HepG2 (cell line): ENCODE measurements around the gene IGFN1. TPM values are rescaled to one million over a fixed set of nuclear protein-coding genes. Genes with fewer than 3 reads are reported as not detected.

Experiments used
- CBX5 ChIP-seq: sonication (generic); formaldehyde crosslinking; IDR thresholded peaks from 2 replicates; pipeline ENCODE4 v1.4.0; 2020; ENCODE audit warnings: missing genetic modification reagents, borderline replicate concordance
- EED ChIP-seq: sonication (generic); formaldehyde crosslinking; IDR thresholded peaks from 2 replicates; pipeline ENCODE4 v1.5.0; 2020; ENCODE audit warnings: mild to moderate bottlenecking, missing genetic modification reagents
- FOXA1 ChIP-seq, 2 experiments: fragments of 450-650 bp in 1 of 2; sonication (generic) in 1 of 2; formaldehyde crosslinking in 1 of 2; IDR thresholded peaks; 2 replicates each; pipeline versions ENCODE4 v1.4.0 to v1.6.1; 2016 to 2020; ENCODE audit warnings: missing genetic modification reagents in 1 of 2
- MED1 ChIP-seq: sonication (generic); formaldehyde crosslinking; IDR thresholded peaks from 2 replicates; pipeline ENCODE4 v1.4.0; 2020; ENCODE audit warnings: missing genetic modification reagents
- NFIC ChIP-seq: IDR thresholded peaks from 2 replicates; pipeline ENCODE4 v1.6.1; 2012; ENCODE audit warnings: mild to moderate bottlenecking, low read length, inconsistent platforms
- NR2F2 ChIP-seq: IDR thresholded peaks from 2 replicates; pipeline ENCODE4 v1.6.1; 2012; ENCODE audit warnings: low read depth, inconsistent platforms, borderline replicate concordance
- ONECUT2 ChIP-seq: sonication (generic); formaldehyde crosslinking; IDR thresholded peaks from 2 replicates; pipeline ENCODE4 v1.4.0; 2020; ENCODE audit warnings: missing genetic modification reagents
- RAD51 ChIP-seq: fragments of 450-650 bp; IDR thresholded peaks from 2 replicates; pipeline ENCODE4 v1.6.1; 2016; ENCODE audit warnings: borderline replicate concordance
- RELA ChIP-seq: sonication (generic); formaldehyde crosslinking; IDR thresholded peaks from 2 replicates; pipeline ENCODE4 v1.4.0; 2020; ENCODE audit warnings: missing genetic modification reagents
- SMAD1 ChIP-seq: sonication (generic); formaldehyde crosslinking; IDR thresholded peaks from 2 replicates; pipeline ENCODE4 v1.4.0; 2020; ENCODE audit warnings: missing genetic modification reagents, low read depth, mild to moderate bottlenecking, borderline replicate concordance
- SRSF4 ChIP-seq: fragments of 200-400 bp; formaldehyde crosslinking; IDR thresholded peaks from one replicate; pipeline ENCODE4 v1.6.1; 2018; ENCODE audit warnings: mild to moderate bottlenecking, low read depth, low read length, moderate library complexity; ENCODE audit not compliant: poor library complexity, severe bottlenecking
- THAP8 ChIP-seq: sonication (generic); formaldehyde crosslinking; IDR thresholded peaks from 2 replicates; pipeline ENCODE4 v1.5.1; 2020; ENCODE audit warnings: missing genetic modification reagents, mild to moderate bottlenecking, borderline replicate concordance
- ZBTB10 ChIP-seq: sonication (generic); formaldehyde crosslinking; IDR thresholded peaks from 2 replicates; pipeline ENCODE4 v1.4.0; 2020; ENCODE audit warnings: missing genetic modification reagents, borderline replicate concordance
- ZBTB8A ChIP-seq: sonication (generic); formaldehyde crosslinking; IDR thresholded peaks from 2 replicates; pipeline ENCODE4 v1.4.0; 2020; ENCODE audit warnings: mild to moderate bottlenecking, low read depth, missing genetic modification reagents, borderline replicate concordance
- ZFP90 ChIP-seq: sonication (generic); formaldehyde crosslinking; IDR thresholded peaks from 2 replicates; pipeline ENCODE4 v1.8.0; 2022; ENCODE audit warnings: missing genetic modification reagents, mild to moderate bottlenecking, inconsistent platforms, borderline replicate concordance
- ZNF230 ChIP-seq: sonication (generic); formaldehyde crosslinking; IDR thresholded peaks from 2 replicates; pipeline ENCODE4 v1.4.0; 2020; ENCODE audit warnings: mild to moderate bottlenecking, missing genetic modification reagents
- ZNF30 ChIP-seq: sonication (generic); formaldehyde crosslinking; IDR thresholded peaks from 2 replicates; pipeline ENCODE4 v1.5.0; 2020; ENCODE audit warnings: mild to moderate bottlenecking, missing genetic modification reagents
- ZNF343 ChIP-seq: sonication (generic); formaldehyde crosslinking; IDR thresholded peaks from 2 replicates; pipeline ENCODE4 v1.4.0; 2020; ENCODE audit warnings: mild to moderate bottlenecking, missing genetic modification reagents
- ZNF512 ChIP-seq: sonication (generic); formaldehyde crosslinking; IDR thresholded peaks from 2 replicates; pipeline ENCODE4 v1.4.0; 2020; ENCODE audit warnings: mild to moderate bottlenecking, missing genetic modification reagents
- ZNF530 ChIP-seq: sonication (generic); formaldehyde crosslinking; IDR thresholded peaks from 2 replicates; pipeline ENCODE4 v1.5.0; 2020; ENCODE audit warnings: low read depth, mild to moderate bottlenecking, missing genetic modification reagents
- ZNF660 ChIP-seq: sonication (generic); formaldehyde crosslinking; IDR thresholded peaks from 2 replicates; pipeline ENCODE4 v1.5.1; 2020; ENCODE audit warnings: mild to moderate bottlenecking, low read depth, missing genetic modification reagents, borderline replicate concordance
- ZNF749 ChIP-seq: sonication (generic); formaldehyde crosslinking; IDR thresholded peaks from 2 replicates; pipeline ENCODE4 v1.8.0; 2022; ENCODE audit warnings: mild to moderate bottlenecking, missing genetic modification reagents, moderate library complexity, borderline replicate concordance
- ZSCAN9 ChIP-seq: IDR thresholded peaks from 2 replicates; pipeline ENCODE4 v1.6.1; 2016; ENCODE audit warnings: borderline replicate concordance
- polyA plus RNA-seq, 8 experiments: library from polyadenylated mRNA; depleted of rRNA in 3 of 8; stranded (reverse) in 7 of 8; unstranded in 1 of 8; fragments of >200 nt; fragmentation: Illumina TruSeq in 4 of 8; extraction: Trizol in 4 of 8; gene quantifications; 2 replicates each; pipeline versions ENCODE4 v1.2.1 to v1.2.3, GENCODE V29; 2011 to 2016; ENCODE audit warnings: low read depth in 4 of 8, missing spikeins in 1 of 8, mixed read lengths in 1 of 8; ENCODE audit not compliant: insufficient read depth in 1 of 8
- total RNA-seq, 5 experiments: library from RNA; depleted of rRNA; stranded (reverse); fragments of >200 nt; fragmentation: Illumina TruSeq; extraction: Trizol; gene quantifications; 2 replicates each; pipeline ENCODE4 v1.2.3, GENCODE V29; 2016; ENCODE audit warnings: low read depth in 1 of 5
- TF ChIP-seq, protein P1 (sequence below): sonication (generic); formaldehyde crosslinking; conservative IDR thresholded peaks from 2 replicates; pipeline ENCODE4 v1.5.0; 2020; ENCODE audit warnings: missing genetic modification reagents

Gene IGFN1
- total and polyA plus RNA-seq, 2 of the 13 experiments (the other 11 are each of a cell fraction or from before 2014, with no cell fraction given), result 0.04 to 0.05 TPM

DNA sequence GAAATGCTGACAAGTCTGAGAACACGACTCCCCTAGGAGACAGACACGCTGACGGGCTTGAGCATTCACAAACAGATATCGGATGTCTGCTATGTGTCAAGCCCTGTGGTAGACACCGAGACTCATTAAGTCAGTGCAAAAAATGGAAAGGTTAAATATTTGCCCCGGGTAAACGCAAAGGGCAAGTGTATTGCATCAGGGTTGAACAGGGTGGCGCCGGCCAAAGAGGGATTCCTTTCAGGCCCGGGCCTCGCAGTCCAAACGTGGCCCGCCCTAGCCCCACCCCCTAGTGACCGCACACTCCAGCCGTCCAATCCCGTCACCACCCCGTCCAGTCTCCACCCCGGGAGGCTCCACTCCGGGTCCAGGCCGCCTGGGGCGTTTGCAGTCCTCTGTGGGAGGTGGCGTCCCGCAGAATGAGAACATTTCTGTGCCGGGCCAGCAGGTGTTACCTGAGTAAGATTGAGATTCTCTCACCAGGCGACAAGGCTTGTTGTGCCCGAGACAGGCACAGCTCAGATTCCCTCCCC, 20.0 kb upstream of the IGFN1 start (continued):
- TF ChIP-seq ZNF660 (CRISPR knock-in tag) (no peak), ZFP90 (CRISPR knock-in tag) (peak; percentile 54; the same call in 1 of the 2 replicates), ONECUT2 (CRISPR knock-in tag) (no peak), FOXA1 (IDR thresholded peaks at IDR 0.05) (0 out of 2 replicates have a peak, but pooled peaks have one; percentile 40), FOXA1 (CRISPR knock-in tag; IDR thresholded peaks at IDR 0.05) (peak; percentile 87), ZSCAN9 (CRISPR knock-in tag) (peak; percentile 88; the same call in 1 of the 2 replicates), ZBTB10 (CRISPR knock-in tag) (0 out of 2 replicates have a peak, but pooled peaks have one; percentile 51), ZBTB8A (CRISPR knock-in tag) (peak; percentile 58; the same call in 1 of the 2 replicates), SRSF4 (no peak), ZNF530 (CRISPR knock-in tag) (no peak), RAD51 (no peak), ZNF343 (CRISPR knock-in tag) (no peak), NR2F2 (peak; percentile 98), THAP8 (CRISPR knock-in tag) (no peak), NFIC (peak; percentile 62; the same call in 1 of the 2 replicates), ZNF749 (no peak; the same call in 1 of the 2 replicates), ZNF512 (CRISPR knock-in tag) (no peak), SMAD1 (CRISPR knock-in tag) (peak; percentile 84; the same call in 1 of the 2 replicates), CBX5 (CRISPR knock-in tag) (0 out of 2 replicates have a peak, but pooled peaks have one; percentile 78), ZNF230 (CRISPR knock-in tag) (peak; percentile 21; the same call in 1 of the 2 replicates), RELA (CRISPR knock-in tag) (no peak; the same call in 1 of the 2 replicates), MED1 (CRISPR knock-in tag) (peak; percentile 90), ZNF30 (no peak), EED (CRISPR knock-in tag) (no peak)
- TF ChIP-seq, protein P1, sequence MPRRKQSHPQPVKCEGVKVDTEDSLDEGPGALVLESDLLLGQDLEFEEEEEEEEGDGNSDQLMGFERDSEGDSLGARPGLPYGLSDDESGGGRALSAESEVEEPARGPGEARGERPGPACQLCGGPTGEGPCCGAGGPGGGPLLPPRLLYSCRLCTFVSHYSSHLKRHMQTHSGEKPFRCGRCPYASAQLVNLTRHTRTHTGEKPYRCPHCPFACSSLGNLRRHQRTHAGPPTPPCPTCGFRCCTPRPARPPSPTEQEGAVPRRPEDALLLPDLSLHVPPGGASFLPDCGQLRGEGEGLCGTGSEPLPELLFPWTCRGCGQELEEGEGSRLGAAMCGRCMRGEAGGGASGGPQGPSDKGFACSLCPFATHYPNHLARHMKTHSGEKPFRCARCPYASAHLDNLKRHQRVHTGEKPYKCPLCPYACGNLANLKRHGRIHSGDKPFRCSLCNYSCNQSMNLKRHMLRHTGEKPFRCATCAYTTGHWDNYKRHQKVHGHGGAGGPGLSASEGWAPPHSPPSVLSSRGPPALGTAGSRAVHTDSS (CRISPR knock-in tag), result no peak
